Measurements from ENCODE around the gene EPHA4.

DNA sequence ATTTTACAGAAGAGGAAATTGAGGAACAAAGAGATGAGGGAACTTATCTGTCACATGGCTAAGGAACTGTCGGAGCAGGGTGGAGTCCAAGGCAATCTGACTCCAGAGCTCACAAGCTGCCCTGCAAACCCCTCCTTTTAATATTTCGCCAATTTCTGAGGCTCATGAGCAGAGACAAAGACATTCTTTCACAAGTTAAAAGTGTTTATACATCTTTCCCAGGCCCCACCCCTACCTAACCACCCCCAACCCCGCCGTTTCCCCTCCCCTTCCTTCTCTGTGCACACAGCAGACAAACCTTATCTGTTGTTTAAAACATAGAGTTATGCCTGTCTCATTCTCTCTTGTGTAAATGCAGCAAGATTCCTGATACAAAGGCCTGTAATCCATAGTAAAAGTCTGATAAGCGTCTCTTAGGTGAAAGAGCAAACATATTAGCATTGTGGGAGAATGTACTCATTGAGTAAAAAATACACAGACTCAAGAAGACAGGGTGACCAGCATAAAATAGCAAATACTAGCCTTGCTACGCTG is 44.3 kb downstream of the EPHA4 start:
- TF ChIP-seq, protein P1, sequence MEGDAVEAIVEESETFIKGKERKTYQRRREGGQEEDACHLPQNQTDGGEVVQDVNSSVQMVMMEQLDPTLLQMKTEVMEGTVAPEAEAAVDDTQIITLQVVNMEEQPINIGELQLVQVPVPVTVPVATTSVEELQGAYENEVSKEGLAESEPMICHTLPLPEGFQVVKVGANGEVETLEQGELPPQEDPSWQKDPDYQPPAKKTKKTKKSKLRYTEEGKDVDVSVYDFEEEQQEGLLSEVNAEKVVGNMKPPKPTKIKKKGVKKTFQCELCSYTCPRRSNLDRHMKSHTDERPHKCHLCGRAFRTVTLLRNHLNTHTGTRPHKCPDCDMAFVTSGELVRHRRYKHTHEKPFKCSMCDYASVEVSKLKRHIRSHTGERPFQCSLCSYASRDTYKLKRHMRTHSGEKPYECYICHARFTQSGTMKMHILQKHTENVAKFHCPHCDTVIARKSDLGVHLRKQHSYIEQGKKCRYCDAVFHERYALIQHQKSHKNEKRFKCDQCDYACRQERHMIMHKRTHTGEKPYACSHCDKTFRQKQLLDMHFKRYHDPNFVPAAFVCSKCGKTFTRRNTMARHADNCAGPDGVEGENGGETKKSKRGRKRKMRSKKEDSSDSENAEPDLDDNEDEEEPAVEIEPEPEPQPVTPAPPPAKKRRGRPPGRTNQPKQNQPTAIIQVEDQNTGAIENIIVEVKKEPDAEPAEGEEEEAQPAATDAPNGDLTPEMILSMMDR (conservative IDR thresholded peaks at IDR 0.05 in 1 of 2, IDR thresholded peaks at IDR 0.05 in 1 of 2; ENCODE audit: low read depth in 1 of 2, low read length in 2 of 2) = no peak
- no peak for TF ChIP-seq EZH2 (IDR thresholded peaks at IDR 0.05; ENCODE audit: low read length, missing control alignments)

Measured in fibroblast of lung (primary cell).